ENCODE results near the gene ZYG11B.
"Not testable (repeated sequence)": the region's sequence is repeated elsewhere in the genome, so short reads cannot be mapped to it uniquely, and the experiment has no call there.

The ZYG11B gene

GRCh38 chr1:52706136-52706670 is 20.1 kb upstream of the ZYG11B start:
- TF ChIP-seq EZH2 (IDR thresholded peaks at IDR 0.05) (no peak), POLR2AphosphoS5 (IDR thresholded peaks at IDR 0.05; ENCODE audit: borderline replicate concordance, low read depth, low read length) (no peak), FOXP2 (optimal IDR thresholded peaks at IDR 0.05; ENCODE audit: control extremely low read depth, extremely low read length, insufficient read depth) (no peak)
- no peak overlapping the region for H3K9ac ChIP-seq (ENCODE audit: insufficient read length)
- no peak overlapping the region for H3K4me3 ChIP-seq
- no peak for DNase-seq (ENCODE audit: low read depth, low spot score)
- no peak overlapping the region for H3K27ac ChIP-seq
- H3K9me3 ChIP-seq (ENCODE audit: low read depth, low read length): no peaks in the 10 kb centered on the region
- H3K36me3 ChIP-seq (ENCODE audit: insufficient read depth, low read length): no peaks in the 10 kb centered on the region

- H3K9me3 ChIP-seq (ENCODE audit: low read depth, low read length): no peaks in the 10 kb centered on the region
- H3K27ac ChIP-seq: no peak overlapping the region
- H3K36me3 ChIP-seq (ENCODE audit: insufficient read depth, low read length): no peaks in the 10 kb centered on the region
- no peak for DNase-seq (ENCODE audit: low read depth, low spot score)
- TF ChIP-seq EZH2 (IDR thresholded peaks at IDR 0.05): no peak
- no peak for TF ChIP-seq POLR2AphosphoS5 (IDR thresholded peaks at IDR 0.05; ENCODE audit: borderline replicate concordance, low read depth, low read length)
- TF ChIP-seq FOXP2 (optimal IDR thresholded peaks at IDR 0.05; ENCODE audit: control extremely low read depth, extremely low read length, insufficient read depth): no peak
- no peak overlapping the region for H3K9ac ChIP-seq (ENCODE audit: insufficient read length)
- H3K4me3 ChIP-seq: no peak overlapping the region
Measured at GRCh38 chr1:52706941-52707926, 19.0 kb upstream of the ZYG11B start.

GRCh38 chr1:52707927-52708655 is 18.2 kb upstream of the ZYG11B start:
- TF ChIP-seq FOXP2 (optimal IDR thresholded peaks at IDR 0.05; ENCODE audit: control extremely low read depth, extremely low read length, insufficient read depth): no peak
- no peak for TF ChIP-seq EZH2 (IDR thresholded peaks at IDR 0.05)
- TF ChIP-seq POLR2AphosphoS5 (IDR thresholded peaks at IDR 0.05; ENCODE audit: borderline replicate concordance, low read depth, low read length): no peak
- H3K4me3 ChIP-seq: no peak overlapping the region
- H3K36me3 ChIP-seq (ENCODE audit: insufficient read depth, low read length): no peaks in the 10 kb centered on the region
- no peak overlapping the region for H3K27ac ChIP-seq
- H3K9me3 ChIP-seq (ENCODE audit: low read depth, low read length): no peaks in the 10 kb centered on the region
- H3K9ac ChIP-seq (ENCODE audit: insufficient read length): no peak overlapping the region
- no peak for DNase-seq (ENCODE audit: low read depth, low spot score)

GRCh38 chr1:52709016-52709415 is 17.2 kb upstream of the ZYG11B start:
- no peak overlapping the region for H3K27ac ChIP-seq
- no peaks in the 10 kb centered on the region for H3K36me3 ChIP-seq (ENCODE audit: insufficient read depth, low read length)
- H3K9ac ChIP-seq (ENCODE audit: insufficient read length): no peak overlapping the region
- no peak overlapping the region for H3K4me3 ChIP-seq
- no peaks in the 10 kb centered on the region for H3K9me3 ChIP-seq (ENCODE audit: low read depth, low read length)
- DNase-seq (ENCODE audit: low read depth, low spot score): no peak
- TF ChIP-seq EZH2 (IDR thresholded peaks at IDR 0.05): no peak
- no peak for TF ChIP-seq POLR2AphosphoS5 (IDR thresholded peaks at IDR 0.05; ENCODE audit: borderline replicate concordance, low read depth, low read length)
- no peak for TF ChIP-seq FOXP2 (optimal IDR thresholded peaks at IDR 0.05; ENCODE audit: control extremely low read depth, extremely low read length, insufficient read depth)

GRCh38 chr1:52713590-52713989 is 12.7 kb upstream of the ZYG11B start:
- TF ChIP-seq EZH2 (IDR thresholded peaks at IDR 0.05): no peak
- no peak overlapping the region for H3K27ac ChIP-seq

GRCh38 chr1:52715296-52715695 is 11.0 kb upstream of the ZYG11B start:
- H3K4me3 ChIP-seq; H3K9me3 ChIP-seq (ENCODE audit: low read depth, low read length); H3K36me3 ChIP-seq (ENCODE audit: insufficient read depth, low read length); H3K9ac ChIP-seq (ENCODE audit: insufficient read length); DNase-seq (ENCODE audit: low read depth, low spot score); H3K27ac ChIP-seq: not testable (repeated sequence)

More at GRCh38 chr1:52713590-52713989, 12.7 kb upstream of the ZYG11B start:
- no peak overlapping the region for H3K4me3 ChIP-seq
- no peak for DNase-seq (ENCODE audit: low read depth, low spot score)
- H3K9me3 ChIP-seq (ENCODE audit: low read depth, low read length): no peaks in the 10 kb centered on the region
- no peak overlapping the region for H3K9ac ChIP-seq (ENCODE audit: insufficient read length)
- H3K36me3 ChIP-seq (ENCODE audit: insufficient read depth, low read length): no peaks in the 10 kb centered on the region

- no peaks in the 10 kb centered on the region for H3K36me3 ChIP-seq (ENCODE audit: insufficient read depth, low read length)
- H3K4me3 ChIP-seq: no peak overlapping the region
- DNase-seq (ENCODE audit: low read depth, low spot score): no peak
- H3K27ac ChIP-seq: no peak overlapping the region
- no peak overlapping the region for H3K9ac ChIP-seq (ENCODE audit: insufficient read length)
- TF ChIP-seq FOXP2 (optimal IDR thresholded peaks at IDR 0.05; ENCODE audit: control extremely low read depth, extremely low read length, insufficient read depth) (no peak), POLR2AphosphoS5 (IDR thresholded peaks at IDR 0.05; ENCODE audit: borderline replicate concordance, low read depth, low read length) (no peak), EZH2 (IDR thresholded peaks at IDR 0.05) (no peak)
- no peaks in the 10 kb centered on the region for H3K9me3 ChIP-seq (ENCODE audit: low read depth, low read length)
Measured at GRCh38 chr1:52723260-52723659, 3.0 kb upstream of the ZYG11B start.

- no peaks in the 10 kb centered on the region for H3K9me3 ChIP-seq (ENCODE audit: low read depth, low read length)
- H3K27ac ChIP-seq: no peak overlapping the region
- H3K4me3 ChIP-seq: peak overlapping the region; percentile 78
- no peaks in the 10 kb centered on the region for H3K36me3 ChIP-seq (ENCODE audit: insufficient read depth, low read length)
- DNase-seq (ENCODE audit: low read depth, low spot score): peak; percentile 3
- TF ChIP-seq EZH2 (IDR thresholded peaks at IDR 0.05) (no peak), POLR2AphosphoS5 (IDR thresholded peaks at IDR 0.05; ENCODE audit: borderline replicate concordance, low read depth, low read length) (no peak), FOXP2 (optimal IDR thresholded peaks at IDR 0.05; ENCODE audit: control extremely low read depth, extremely low read length, insufficient read depth) (no peak)
- peak overlapping the region; percentile 24 for H3K9ac ChIP-seq (ENCODE audit: insufficient read length)
Measured at GRCh38 chr1:52725903-52726264, 369 bp upstream of the ZYG11B start.

Data from SK-N-MC (cell line).